ENCODE measurements around the gene ARHGAP22. TPM values are rescaled to one million over a fixed set of nuclear protein-coding genes. Genes with fewer than 3 reads are reported as not detected.

ARHGAP22 gene
- polyA plus RNA-seq, 1 of the 3 experiments (the other 2 are of a cell fraction): 12.4 TPM

DNA sequence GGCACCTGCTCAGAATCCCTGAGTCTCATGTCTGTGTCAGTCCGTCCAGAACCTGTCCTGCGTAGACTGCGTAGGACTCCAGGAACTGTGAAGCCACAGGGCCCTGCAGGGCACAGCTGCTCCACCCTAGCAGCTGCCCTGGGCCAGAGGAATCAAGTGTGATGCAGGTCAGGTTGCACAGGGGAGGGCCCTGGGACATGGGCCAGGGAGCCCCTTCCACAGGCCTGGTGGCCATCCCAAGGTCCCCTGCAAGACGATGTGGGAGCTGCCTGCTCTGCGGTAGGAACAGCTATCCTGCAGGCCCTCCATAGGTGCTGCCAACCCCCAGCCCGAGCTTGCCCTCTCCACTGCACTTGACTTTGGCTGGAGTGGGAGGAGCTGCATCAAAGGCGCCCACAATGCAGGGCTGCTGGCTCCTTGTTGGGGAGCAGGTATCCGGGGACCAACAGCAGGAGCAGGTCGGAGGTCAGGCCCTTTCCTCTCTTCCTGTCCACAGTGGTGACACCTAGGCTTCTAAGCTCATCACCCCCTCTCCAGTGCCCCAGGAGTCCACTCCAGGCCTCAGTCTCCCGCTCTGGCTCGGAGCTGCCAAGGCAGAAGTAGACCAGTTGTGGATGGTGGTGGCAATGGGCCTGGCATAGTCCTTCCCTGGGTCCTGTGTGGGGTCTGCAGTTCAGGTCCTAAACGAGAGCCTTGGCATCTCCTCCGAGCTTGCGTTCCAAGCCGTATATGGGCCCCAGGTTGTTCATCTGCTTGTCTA is 149.3 kb downstream of the ARHGAP22 start:
- Histone ChIP-seq H3K4me3 (ENCODE audit: low read depth in 2 of 2, low read length in 1 of 2) (no peak overlapping the region), H2AFZ (ENCODE audit: low read depth) (no peak overlapping the region), H3K9me2 (no peaks in the 10 kb centered on the region), H3K27me3 (ENCODE audit: insufficient read depth) (no peaks in the 10 kb centered on the region), H3K4me2 (no peak overlapping the region), H3K79me2 (ENCODE audit: insufficient read depth) (peaks cover 7% of the 10 kb centered on the region; the same call in 1 of the 2 replicates), H4K20me1 (ENCODE audit: insufficient read depth) (peaks cover 15% of the 10 kb centered on the region; the same call in 1 of the 2 replicates), H3F3A (replicated peaks; ENCODE audit: insufficient read depth) (no peaks in the 10 kb centered on the region), H3K36me3 (replicated peaks in 1 of 2; ENCODE audit: control insufficient read depth in 1 of 2, insufficient read depth in 2 of 2, low read length in 1 of 2) (peaks cover 8 to 11% of the 10 kb centered on the region in 2 experiments), H3K4me1 (ENCODE audit: control insufficient read depth in 1 of 2, insufficient read depth in 2 of 2, low read depth in 1 of 2, low read length in 1 of 2) (peaks cover 3 to 25% of the 10 kb centered on the region in 2 experiments; a peak in 2 of 4 replicates), H3K9ac (no peak overlapping the region), H3K27ac (ENCODE audit: low read depth in 2 of 2, low read length in 1 of 2) (no peak overlapping the region), H3K9me3 (no peaks in the 10 kb centered on the region)
- ChIA-PET CTCF (interaction anchor here (1.7 to 3.0 kb wide), 2 partner anchors 10 to 200 kb away, joined by 16 to 18 read pairs; no protein-coding TSS in a partner anchor), POLR2A (interaction anchor here (1.0 kb wide), 1 partner anchor 10 kb away, joined by 3 read pairs; no protein-coding TSS in a partner anchor)
- 100% methylated on average over 3 of the region's 15 CpGs for WGBS (ENCODE audit: low lambda C conversion rate)
- no peak for DNase-seq
- TF ChIP-seq EP300 (IDR thresholded peaks at IDR 0.05; ENCODE audit: borderline replicate concordance in 1 of 2, low read depth in 1 of 2, low read length in 1 of 2) (no peak), RFX5 (IDR thresholded peaks at IDR 0.05; ENCODE audit: low read length) (no peak), MXI1 (IDR thresholded peaks at IDR 0.05; ENCODE audit: low read depth, low read length) (no peak), RAD21 (IDR thresholded peaks at IDR 0.05; ENCODE audit: low read length) (no peak), JUND (IDR thresholded peaks at IDR 0.05) (no peak), NFIC (IDR thresholded peaks at IDR 0.05; ENCODE audit: borderline replicate concordance) (no peak), GATA2 (CRISPR knock-in tag; IDR thresholded peaks at IDR 0.05) (no peak), ELF1 (IDR thresholded peaks at IDR 0.05) (no peak), GABPA (IDR thresholded peaks at IDR 0.05; ENCODE audit: low read depth) (no peak), YY1 (IDR thresholded peaks at IDR 0.05; ENCODE audit: low read depth) (no peak), SMC3 (IDR thresholded peaks at IDR 0.05; ENCODE audit: low read depth, low read length) (no peak), MEF2A (IDR thresholded peaks at IDR 0.05; ENCODE audit: borderline replicate concordance, low read depth) (no peak), TEAD4 (IDR thresholded peaks at IDR 0.05; ENCODE audit: borderline replicate concordance, insufficient read depth) (no peak), SIN3A (IDR thresholded peaks at IDR 0.05; ENCODE audit: borderline replicate concordance, low read depth, low read length) (no peak), FOSL2 (IDR thresholded peaks at IDR 0.05; ENCODE audit: borderline replicate concordance, low read depth) (no peak)
- TF ChIP-seq, protein P1, sequence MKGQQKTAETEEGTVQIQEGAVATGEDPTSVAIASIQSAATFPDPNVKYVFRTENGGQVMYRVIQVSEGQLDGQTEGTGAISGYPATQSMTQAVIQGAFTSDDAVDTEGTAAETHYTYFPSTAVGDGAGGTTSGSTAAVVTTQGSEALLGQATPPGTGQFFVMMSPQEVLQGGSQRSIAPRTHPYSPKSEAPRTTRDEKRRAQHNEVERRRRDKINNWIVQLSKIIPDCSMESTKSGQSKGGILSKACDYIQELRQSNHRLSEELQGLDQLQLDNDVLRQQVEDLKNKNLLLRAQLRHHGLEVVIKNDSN (IDR thresholded peaks at IDR 0.05; ENCODE audit: borderline replicate concordance, low read depth): no peak
- TF ChIP-seq, protein P2, sequence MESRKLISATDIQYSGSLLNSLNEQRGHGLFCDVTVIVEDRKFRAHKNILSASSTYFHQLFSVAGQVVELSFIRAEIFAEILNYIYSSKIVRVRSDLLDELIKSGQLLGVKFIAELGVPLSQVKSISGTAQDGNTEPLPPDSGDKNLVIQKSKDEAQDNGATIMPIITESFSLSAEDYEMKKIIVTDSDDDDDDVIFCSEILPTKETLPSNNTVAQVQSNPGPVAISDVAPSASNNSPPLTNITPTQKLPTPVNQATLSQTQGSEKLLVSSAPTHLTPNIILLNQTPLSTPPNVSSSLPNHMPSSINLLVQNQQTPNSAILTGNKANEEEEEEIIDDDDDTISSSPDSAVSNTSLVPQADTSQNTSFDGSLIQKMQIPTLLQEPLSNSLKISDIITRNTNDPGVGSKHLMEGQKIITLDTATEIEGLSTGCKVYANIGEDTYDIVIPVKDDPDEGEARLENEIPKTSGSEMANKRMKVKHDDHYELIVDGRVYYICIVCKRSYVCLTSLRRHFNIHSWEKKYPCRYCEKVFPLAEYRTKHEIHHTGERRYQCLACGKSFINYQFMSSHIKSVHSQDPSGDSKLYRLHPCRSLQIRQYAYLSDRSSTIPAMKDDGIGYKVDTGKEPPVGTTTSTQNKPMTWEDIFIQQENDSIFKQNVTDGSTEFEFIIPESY (IDR thresholded peaks at IDR 0.05; ENCODE audit: borderline replicate concordance, low read depth): no peak
